HG02642 (cell line): Measurements from ENCODE around the gene SPTAN1.
A peak's percentile ranks its signal among the peaks of the same experiment; 100 is the strongest.
"Not testable (repeated sequence)": the region's sequence is repeated elsewhere in the genome, so short reads cannot be mapped to it uniquely, and the experiment has no call there.

ENCODE experiments used
- ATAC-seq: cut with Tn5 transposase; IDR thresholded peaks from one replicate; pipeline ENCODE4 v1.9.1; 2021; ENCODE audit warnings: mild to moderate bottlenecking; ENCODE audit not compliant: unreplicated experiment, poor library complexity

The SPTAN1 gene

GRCh38 chr9:128629136-128629535 lies 76.7 kb downstream of the SPTAN1 start:
- no peak for ATAC-seq

- ATAC-seq = no peak
Measured at GRCh38 chr9:128629852-128630545, 77.6 kb downstream of the SPTAN1 start.

- no peak for ATAC-seq
Measured at GRCh38 chr9:128631636-128632035, 79.2 kb downstream of the SPTAN1 start.

- no peak for ATAC-seq
Measured at GRCh38 chr9:128632066-128632465, 79.7 kb downstream of the SPTAN1 start.

GRCh38 chr9:128632486-128632885 lies 80.1 kb downstream of the SPTAN1 start:
- ATAC-seq = no peak

- no peak for ATAC-seq
Measured at GRCh38 chr9:128633057-128633456, 80.7 kb downstream of the SPTAN1 start.

GRCh38 chr9:128633601-128634000 lies 81.2 kb downstream of the SPTAN1 start:
- ATAC-seq = no peak

GRCh38 chr9:128634111-128634510 lies 81.7 kb downstream of the SPTAN1 start:
- no peak for ATAC-seq

- no peak for ATAC-seq
Measured at GRCh38 chr9:128634651-128635262, 82.4 kb downstream of the SPTAN1 start.

GRCh38 chr9:128635266-128636023 lies 83.1 kb downstream of the SPTAN1 start:
- no peak for ATAC-seq

GRCh38 chr9:128636024-128636390 lies 83.6 kb downstream of the SPTAN1 start:
- no peak for ATAC-seq

- no peak for ATAC-seq
Measured at GRCh38 chr9:128636556-128637530, 84.5 kb downstream of the SPTAN1 start.

GRCh38 chr9:128637656-128638055 lies 85.3 kb downstream of the SPTAN1 start:
- no peak for ATAC-seq

GRCh38 chr9:128638580-128638979 lies 86.2 kb downstream of the SPTAN1 start:
- no peak for ATAC-seq

- ATAC-seq = no peak
Measured at GRCh38 chr9:128640603-128641002, 88.2 kb downstream of the SPTAN1 start.

GRCh38 chr9:128642675-128643245 lies 90.4 kb downstream of the SPTAN1 start:
- ATAC-seq = no peak

- peak; percentile 73 for ATAC-seq
Measured at GRCh38 chr9:128643519-128644300, 91.3 kb downstream of the SPTAN1 start.

GRCh38 chr9:128648206-128648605 lies 95.8 kb downstream of the SPTAN1 start:
- not testable (repeated sequence) for ATAC-seq

GRCh38 chr9:128651798-128652197 lies 99.4 kb downstream of the SPTAN1 start:
- ATAC-seq = no peak
